Measurements from ENCODE around the gene OR51D1. TPM values are rescaled to one million over a fixed set of nuclear protein-coding genes. Genes with fewer than 3 reads are reported as not detected.

The OR51D1 gene
- total RNA-seq, 1 donor from 2014 or later: not detected

- DNase-seq (ENCODE audit: low read depth): peak; percentile 40
- no peak for TF ChIP-seq CTCF (IDR thresholded peaks at IDR 0.05; ENCODE audit: insufficient read depth, low read length, severe bottlenecking)
- no peaks in the 10 kb centered on the region for H3K27me3 ChIP-seq (ENCODE audit: control insufficient read depth, insufficient read depth, low read length)
- H3K4me3 ChIP-seq (ENCODE audit: low read depth, low read length): peak overlapping the region; percentile 69
- FAIRE-seq: no peak
- peaks cover 3% of the 10 kb centered on the region for H3K36me3 ChIP-seq (ENCODE audit: control insufficient read depth, insufficient read depth, low read length)
These were observed 30.2 kb upstream of the OR51D1 start for GRCh38 chr11:4607096-4607495.

- Histone ChIP-seq H3K4me3 (ENCODE audit: low read depth, low read length) (peak within 1 kb of the TSS; percentile 69), H3K27me3 (ENCODE audit: control insufficient read depth, insufficient read depth, low read length) (no peaks in the 10 kb centered on the region), H3K36me3 (ENCODE audit: control insufficient read depth, insufficient read depth, low read length) (peaks cover 3% of the 10 kb centered on the region)
- FAIRE-seq: peak; percentile 58
- no peak for TF ChIP-seq CTCF (IDR thresholded peaks at IDR 0.05; ENCODE audit: insufficient read depth, low read length, severe bottlenecking)
- DNase-seq (ENCODE audit: low read depth): peak; percentile 87
These were observed 29.3 kb upstream of the OR51D1 start, which contains the start of gene TRIM68 for GRCh38 chr11:4607781-4608666. Gene TRIM68 (minus strand): TSS chr11:4608231. CDS start chr11:4605504, 2,727 bp downstream.

- Histone ChIP-seq H3K27me3 (ENCODE audit: control insufficient read depth, insufficient read depth, low read length) (no peaks in the 10 kb centered on the region), H3K36me3 (ENCODE audit: control insufficient read depth, insufficient read depth, low read length) (no peaks in the 10 kb centered on the region), H3K4me3 (ENCODE audit: low read depth, low read length) (no peak overlapping the region)
- DNase-seq (ENCODE audit: low read depth): no peak
- FAIRE-seq: no peak
- no peak for TF ChIP-seq CTCF (IDR thresholded peaks at IDR 0.05; ENCODE audit: insufficient read depth, low read length, severe bottlenecking)
These were observed 26.9 kb upstream of the OR51D1 start for GRCh38 chr11:4610258-4610935.

- FAIRE-seq: no peak
These were observed 25.3 kb upstream of the OR51D1 start for GRCh38 chr11:4611986-4612385.

GRCh38 chr11:4615856-4616444 is 21.3 kb upstream of the OR51D1 start:
- FAIRE-seq (no peak), DNase-seq (ENCODE audit: low read depth) (no peak)
- no peaks in the 10 kb centered on the region for H3K27me3 ChIP-seq (ENCODE audit: control insufficient read depth, insufficient read depth, low read length)
- no peaks in the 10 kb centered on the region for H3K36me3 ChIP-seq (ENCODE audit: control insufficient read depth, insufficient read depth, low read length)
- no peak for TF ChIP-seq CTCF (IDR thresholded peaks at IDR 0.05; ENCODE audit: insufficient read depth, low read length, severe bottlenecking)
- no peak overlapping the region for H3K4me3 ChIP-seq (ENCODE audit: low read depth, low read length)

More at GRCh38 chr11:4611986-4612385, 25.3 kb upstream of the OR51D1 start:
- Histone ChIP-seq H3K4me3 (ENCODE audit: low read depth, low read length) (no peak overlapping the region), H3K36me3 (ENCODE audit: control insufficient read depth, insufficient read depth, low read length) (no peaks in the 10 kb centered on the region), H3K27me3 (ENCODE audit: control insufficient read depth, insufficient read depth, low read length) (no peaks in the 10 kb centered on the region)
- no peak for TF ChIP-seq CTCF (IDR thresholded peaks at IDR 0.05; ENCODE audit: insufficient read depth, low read length, severe bottlenecking)
- DNase-seq (ENCODE audit: low read depth): no peak
